Gastroesophageal sphincter (tissue), 4 donors: ENCODE results near the gene ZNF595. TPM values are rescaled to one million over a fixed set of nuclear protein-coding genes. Genes with fewer than 3 reads are reported as not detected.
"Not testable (repeated sequence)": the region's sequence is repeated elsewhere in the genome, so short reads cannot be mapped to it uniquely, and the experiment has no call there.

ENCODE experiments used
- ATAC-seq: fragments of 150-250 bp; one replicate; pipeline ENCODE4 v1.9.1; 2016; ENCODE audit warnings: mild to moderate bottlenecking, moderate library complexity
- H3K27ac ChIP-seq, 4 donors: fragments of 200-600 bp; sonication (generic) in 3 of 4; 1 replicate in 3 of 4; 2 replicates in 1 of 4; pipeline ENCODE4 v1.5.1; 2016 to 2019
- H3K27me3 ChIP-seq: fragments of 200-600 bp; sonication (generic); one replicate; pipeline ENCODE4 v1.5.1; 2019
- H3K36me3 ChIP-seq, 2 donors: fragments of 200-600 bp; sonication (generic); one replicate each; pipeline ENCODE4 v1.5.1; 2019; ENCODE audit warnings: control low read depth in 1 of 2
- H3K4me1 ChIP-seq, 3 donors: fragments of 200-600 bp; sonication (generic); 1 replicate in 2 of 3; 2 replicates in 1 of 3; pipeline ENCODE4 v1.5.1; 2016 to 2019; ENCODE audit warnings: control low read depth in 2 of 3
- H3K4me3 ChIP-seq, 2 donors: fragments of 200-600 bp; sonication (generic); one replicate each; pipeline ENCODE4 v1.5.1; 2019; ENCODE audit warnings: mild to moderate bottlenecking in 1 of 2, moderate library complexity in 1 of 2
- H3K9me3 ChIP-seq, 3 donors: fragments of 200-600 bp; sonication (generic); one replicate each; pipeline ENCODE4 v1.5.1; 2017 to 2019; ENCODE audit warnings: control low read depth in 2 of 3
- POLR2AphosphoS5 ChIP-seq: sonication (generic); formaldehyde crosslinking; IDR thresholded peaks from one replicate; pipeline ENCODE4 v1.6.1; 2017; ENCODE audit warnings: antibody characterized with exemption
- WGBS, 2 donors: methylation state at CpG; one replicate each; pipeline ENCODE4 v1.1.5; 2018; ENCODE audit warnings: low coverage in 1 of 2; 5-methylcytosine and 5-hydroxymethylcytosine counted together
- total RNA-seq, 4 donors: library from RNA; depleted of rRNA; stranded (reverse); fragments of >200 nt; gene quantifications; one replicate each; pipeline ENCODE4 v1.1.0, GENCODE V29; 2016
- TF ChIP-seq, protein P1 (sequence below), 4 experiments: fragments of 200-600 bp in 2 of 4; fragments of 450-650 bp in 2 of 4; sonication (generic) in 1 of 4; IDR thresholded peaks; one replicate each; pipeline ENCODE4 v1.5.1; 2017 to 2019; ENCODE audit warnings: antibody characterized with exemption in 4 of 4, mild to moderate bottlenecking in 2 of 4, moderate library complexity in 2 of 4

Gene ZNF595
- 10 to 100 TPM; 10.2 to 36.1 (median 24.2) TPM for total RNA-seq

GRCh38 chr4:52804-53479 is at the start of gene ZNF595:
Gene ZNF595 (plus strand): TSS chr4:53321. CDS start chr4:53489, 168 bp downstream.
- H3K27me3 ChIP-seq, H3K36me3 ChIP-seq, H3K9me3 ChIP-seq, H3K4me1 ChIP-seq: not testable (repeated sequence)
- Histone ChIP-seq H3K4me3 (peak within 1 kb of the TSS; percentile 46 to 49), H3K27ac (peak within 1 kb of the TSS; percentile 17 to 59 (median 42))
- peak; percentile 97 for ATAC-seq
- WGBS, 2 donors, result no CpG with 5 or more reads among the region's 29 CpGs
- peak; percentile 20 for TF ChIP-seq POLR2AphosphoS5

GRCh38 chr4:9937-10870 is 42.9 kb upstream of the ZNF595 start:
- not testable (repeated sequence) for H3K27ac ChIP-seq, ATAC-seq, H3K9me3 ChIP-seq, H3K36me3 ChIP-seq, H3K4me3 ChIP-seq, H3K27me3 ChIP-seq, H3K4me1 ChIP-seq
- 68% methylated on average over 11 of the region's 90 CpGs; no CpG with 5 or more reads in 1 of the 2 donors for WGBS, 2 donors

GRCh38 chr4:11095-11815 is 41.9 kb upstream of the ZNF595 start:
- not testable (repeated sequence) for H3K36me3 ChIP-seq, H3K9me3 ChIP-seq, H3K4me1 ChIP-seq, H3K4me3 ChIP-seq, ATAC-seq, H3K27ac ChIP-seq, H3K27me3 ChIP-seq
- WGBS, 2 donors, result 100% methylated on average over 3 of the region's 123 CpGs; no CpG with 5 or more reads in 1 of the 2 donors

DNA sequence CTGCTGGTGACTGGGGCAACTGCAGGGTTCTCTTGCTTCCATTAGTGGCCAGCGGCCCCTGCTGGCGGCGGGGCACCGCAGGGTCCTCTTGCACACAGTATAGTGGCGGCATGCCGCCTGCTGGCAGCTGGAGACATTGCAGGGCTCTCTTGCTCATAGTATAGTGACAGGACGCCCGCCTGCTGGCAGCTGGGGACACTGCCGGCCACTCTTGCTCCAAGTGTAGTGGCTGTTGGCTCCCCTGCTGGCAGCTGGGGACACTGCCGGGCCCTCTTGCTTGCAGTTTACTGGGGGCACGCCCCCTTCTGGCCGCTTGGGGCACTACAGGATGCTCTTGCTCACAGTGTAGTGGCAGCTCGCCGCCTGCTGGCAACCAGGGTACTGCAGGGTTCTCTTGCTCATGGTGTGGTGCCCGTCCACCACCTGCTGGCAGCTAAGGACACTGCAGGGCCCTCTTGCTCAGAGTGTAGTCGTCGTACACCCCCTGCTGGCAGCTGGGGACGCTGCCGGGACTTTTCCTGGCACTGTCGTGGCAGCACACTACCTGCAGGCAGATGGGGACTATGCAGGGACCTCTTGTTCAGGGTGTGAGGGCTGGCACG is 41.2 kb upstream of the ZNF595 start:
- H3K4me1 ChIP-seq, H3K4me3 ChIP-seq, H3K36me3 ChIP-seq, ATAC-seq, H3K27ac ChIP-seq, H3K9me3 ChIP-seq, H3K27me3 ChIP-seq: not testable (repeated sequence)
- WGBS, 2 donors, result no CpG with 5 or more reads among the region's 21 CpGs
- TF ChIP-seq, protein P1, sequence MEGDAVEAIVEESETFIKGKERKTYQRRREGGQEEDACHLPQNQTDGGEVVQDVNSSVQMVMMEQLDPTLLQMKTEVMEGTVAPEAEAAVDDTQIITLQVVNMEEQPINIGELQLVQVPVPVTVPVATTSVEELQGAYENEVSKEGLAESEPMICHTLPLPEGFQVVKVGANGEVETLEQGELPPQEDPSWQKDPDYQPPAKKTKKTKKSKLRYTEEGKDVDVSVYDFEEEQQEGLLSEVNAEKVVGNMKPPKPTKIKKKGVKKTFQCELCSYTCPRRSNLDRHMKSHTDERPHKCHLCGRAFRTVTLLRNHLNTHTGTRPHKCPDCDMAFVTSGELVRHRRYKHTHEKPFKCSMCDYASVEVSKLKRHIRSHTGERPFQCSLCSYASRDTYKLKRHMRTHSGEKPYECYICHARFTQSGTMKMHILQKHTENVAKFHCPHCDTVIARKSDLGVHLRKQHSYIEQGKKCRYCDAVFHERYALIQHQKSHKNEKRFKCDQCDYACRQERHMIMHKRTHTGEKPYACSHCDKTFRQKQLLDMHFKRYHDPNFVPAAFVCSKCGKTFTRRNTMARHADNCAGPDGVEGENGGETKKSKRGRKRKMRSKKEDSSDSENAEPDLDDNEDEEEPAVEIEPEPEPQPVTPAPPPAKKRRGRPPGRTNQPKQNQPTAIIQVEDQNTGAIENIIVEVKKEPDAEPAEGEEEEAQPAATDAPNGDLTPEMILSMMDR (IDR thresholded peaks at IDR 0.05), result peak in 1 of 4 experiments; percentile 5

- H3K4me1 ChIP-seq, H3K4me3 ChIP-seq, H3K36me3 ChIP-seq, H3K27me3 ChIP-seq, H3K9me3 ChIP-seq, H3K27ac ChIP-seq, ATAC-seq: not testable (repeated sequence)
- 45 to 49% methylated on average over 3 of the region's 3 CpGs for WGBS, 2 donors
These were observed 35.0 kb upstream of the ZNF595 start for GRCh38 chr4:18128-18527.

- not testable (repeated sequence) for H3K9me3 ChIP-seq, H3K4me1 ChIP-seq, H3K27ac ChIP-seq, H3K27me3 ChIP-seq, H3K36me3 ChIP-seq, ATAC-seq, H3K4me3 ChIP-seq
- 18 to 26% methylated on average over 1 of the region's 1 CpG for WGBS, 2 donors
These were observed 34.5 kb upstream of the ZNF595 start for GRCh38 chr4:18589-18988.

DNA sequence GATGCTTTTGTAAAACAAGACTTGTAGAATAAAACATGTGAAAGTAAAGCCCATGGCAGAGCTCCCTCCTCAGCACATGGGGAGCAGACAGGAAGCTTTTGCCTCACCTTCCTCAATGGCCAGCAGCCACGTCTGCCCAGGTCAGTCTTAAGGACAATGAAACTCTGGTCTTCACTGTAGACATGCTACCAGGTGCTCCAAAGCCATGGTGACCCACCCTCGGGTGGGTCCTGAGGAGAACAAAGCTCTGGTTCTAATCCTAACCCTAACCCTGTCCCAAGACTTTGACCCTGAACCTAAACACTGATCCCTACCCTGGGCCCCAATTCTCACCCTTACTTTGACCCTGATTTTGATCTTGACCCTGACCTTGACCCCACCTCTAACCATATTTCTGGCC is 30.2 kb upstream of the ZNF595 start:
- H3K27ac ChIP-seq, H3K36me3 ChIP-seq, H3K4me1 ChIP-seq, H3K9me3 ChIP-seq, ATAC-seq, H3K27me3 ChIP-seq, H3K4me3 ChIP-seq: not testable (repeated sequence)
- WGBS, 2 donors, result 28 to 41% methylated on average over 2 of the region's 2 CpGs

DNA sequence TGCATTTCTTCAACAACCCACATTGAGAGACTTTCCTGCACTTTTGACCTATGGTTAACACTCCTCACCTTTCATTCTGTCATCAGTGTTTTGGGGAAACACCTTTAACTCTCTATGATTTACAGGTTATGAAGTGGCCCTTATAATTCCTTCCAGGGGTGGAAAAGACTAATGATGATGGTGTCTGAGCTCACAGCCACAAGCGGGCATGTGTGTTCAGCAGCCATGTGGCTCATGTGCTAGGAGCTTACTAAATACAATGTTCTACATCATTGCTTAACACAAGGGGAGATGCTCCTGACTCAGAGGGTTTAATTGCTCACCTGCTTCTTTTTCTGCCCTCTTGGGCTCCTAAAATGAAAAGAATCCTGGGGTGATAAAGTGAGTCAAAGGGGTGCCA is 28.8 kb upstream of the ZNF595 start:
- not testable (repeated sequence) for H3K9me3 ChIP-seq, H3K27ac ChIP-seq, H3K36me3 ChIP-seq, ATAC-seq, H3K4me3 ChIP-seq, H3K4me1 ChIP-seq
- no CpG with 5 or more reads among the region's 1 CpG for WGBS, 2 donors
- H3K27me3 ChIP-seq, result peaks cover 10% of the 10 kb centered on the region

- H3K9me3 ChIP-seq, H3K27ac ChIP-seq, ATAC-seq, H3K4me3 ChIP-seq, H3K4me1 ChIP-seq, H3K36me3 ChIP-seq: not testable (repeated sequence)
- H3K27me3 ChIP-seq, result peaks cover 10% of the 10 kb centered on the region
- WGBS, 2 donors, result 67 to 86% methylated on average over 1 of the region's 3 CpGs
These were observed 25.6 kb upstream of the ZNF595 start for GRCh38 chr4:27501-27900.

DNA sequence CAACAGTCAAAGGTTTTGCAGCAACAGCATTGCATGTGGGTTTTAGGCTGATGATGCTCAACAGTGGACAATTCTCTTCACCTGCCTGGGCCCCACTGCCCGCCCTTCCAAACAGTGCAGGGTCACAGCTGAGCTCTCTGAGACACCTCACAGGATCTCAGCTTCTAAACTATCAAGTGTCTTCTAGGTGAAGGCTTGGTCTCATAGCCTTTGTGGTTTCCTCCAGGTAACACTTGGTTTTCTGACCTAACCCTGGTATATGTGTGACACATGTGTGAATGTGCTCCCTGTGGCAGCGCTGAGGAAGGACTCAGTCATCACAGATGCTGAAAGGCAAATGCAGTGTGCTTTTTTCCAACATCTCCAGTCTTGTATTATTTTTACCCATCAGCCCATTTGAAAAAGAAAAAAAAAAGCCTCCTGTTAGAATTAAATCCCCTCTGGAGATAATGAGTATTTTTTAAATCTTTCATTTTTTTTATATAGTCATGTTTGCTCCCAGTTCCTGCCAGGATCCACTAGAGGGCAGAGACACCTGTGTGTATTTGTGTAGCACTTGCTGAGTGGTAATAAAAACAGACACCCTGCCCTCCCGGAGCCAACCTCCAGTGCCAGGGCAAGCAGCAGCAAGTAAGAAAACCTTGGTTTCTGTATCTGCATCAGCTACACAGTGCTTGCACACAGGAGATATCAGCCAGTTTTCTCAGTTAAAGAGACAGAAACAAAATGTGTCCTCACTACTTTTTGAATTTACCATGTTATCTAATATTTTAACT is 24.2 kb upstream of the ZNF595 start:
- H3K27ac ChIP-seq, H3K36me3 ChIP-seq, H3K9me3 ChIP-seq, ATAC-seq, H3K4me3 ChIP-seq, H3K4me1 ChIP-seq: not testable (repeated sequence)
- peaks cover 10% of the 10 kb centered on the region for H3K27me3 ChIP-seq
- 25 to 40% methylated on average over 1 of the region's 3 CpGs for WGBS, 2 donors

- H3K36me3 ChIP-seq, H3K27me3 ChIP-seq, H3K4me1 ChIP-seq, H3K4me3 ChIP-seq, ATAC-seq, H3K27ac ChIP-seq, H3K9me3 ChIP-seq: not testable (repeated sequence)
- no CpG with 5 or more reads among the region's 6 CpGs for WGBS, 2 donors
These were observed 19.8 kb upstream of the ZNF595 start for GRCh38 chr4:33314-33713.
